Mesodermal cell (in vitro differentiated cells): ENCODE data around the gene SHCBP1.

ENCODE experiments used
- H3K27ac ChIP-seq: 2 replicates; pipeline ENCODE4 v1.7.0; 2013; ENCODE audit warnings: mild to moderate bottlenecking, low read depth, low read length, moderate library complexity; ENCODE audit not compliant: severe bottlenecking
- H3K36me3 ChIP-seq: 2 replicates; pipeline ENCODE4 v1.7.1; 2013; ENCODE audit warnings: mild to moderate bottlenecking, low read length, moderate library complexity; ENCODE audit not compliant: control insufficient read depth, insufficient read depth
- H3K4me1 ChIP-seq: one replicate; pipeline ENCODE4 v1.7.1; 2013; ENCODE audit warnings: mild to moderate bottlenecking, low read length; ENCODE audit not compliant: insufficient read depth, control insufficient read depth, poor library complexity, severe bottlenecking
- H3K4me3 ChIP-seq: 2 replicates; pipeline ENCODE4 v1.7.0; 2013; ENCODE audit warnings: low read length, control low read depth, mild to moderate bottlenecking; ENCODE audit not compliant: insufficient read depth, poor library complexity, severe bottlenecking; ENCODE audit errors: extremely low read depth
- H3K9me3 ChIP-seq: 2 replicates; pipeline ENCODE4 v1.7.1; 2013; ENCODE audit warnings: mild to moderate bottlenecking, low read length, moderate library complexity; ENCODE audit not compliant: control insufficient read depth
- whole genome bisulfite sequencing, 2 experiments: methylation state at CpG; one replicate each; pipeline ENCODE4 v1.1.5; 2013; ENCODE audit warnings: missing lambda C conversion rate in 2 of 2; ENCODE audit not compliant: insufficient coverage in 2 of 2; 5-methylcytosine and 5-hydroxymethylcytosine counted together

SHCBP1 gene

DNA sequence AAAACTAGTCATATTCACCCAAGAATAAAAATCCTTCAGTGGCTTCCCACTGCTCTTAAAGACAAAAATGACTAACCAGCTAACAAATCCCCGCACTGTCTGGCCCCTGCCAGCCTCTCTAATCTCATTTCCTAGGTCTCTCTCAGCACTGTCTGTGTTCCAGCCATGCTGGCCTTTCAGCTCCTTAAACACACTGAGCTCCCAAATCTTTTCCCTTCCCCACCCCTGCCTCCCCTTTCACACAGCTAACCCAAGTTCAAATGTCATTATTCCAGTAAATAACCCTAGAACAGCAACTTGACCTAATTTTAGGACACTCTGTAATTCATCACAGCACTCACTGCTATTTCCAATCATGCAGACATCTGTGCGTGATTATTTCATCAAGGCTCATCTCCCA is 7.8 kb downstream of the SHCBP1 start:
- Histone ChIP-seq H3K4me3 (no peak overlapping the region), H3K27ac (no peak overlapping the region), H3K9me3 (no peaks in the 10 kb centered on the region), H3K4me1 (no peaks in the 10 kb centered on the region), H3K36me3 (peaks cover 85% of the 10 kb centered on the region)
- WGBS, 2 experiments, result 95 to 97% methylated on average over 2 of the region's 2 CpGs

GRCh38 chr16:46612121-46612520 is 9.1 kb downstream of the SHCBP1 start:
- Histone ChIP-seq H3K36me3 (peaks cover 83% of the 10 kb centered on the region), H3K4me1 (no peaks in the 10 kb centered on the region)
- WGBS, 2 experiments, result 90 to 97% methylated on average over 3 of the region's 3 CpGs

GRCh38 chr16:46607529-46607928 is 13.7 kb downstream of the SHCBP1 start:
- peaks cover 70% of the 10 kb centered on the region for H3K36me3 ChIP-seq
- H3K4me3 ChIP-seq, result no peak overlapping the region
- no peaks in the 10 kb centered on the region for H3K9me3 ChIP-seq
- H3K27ac ChIP-seq, result no peak overlapping the region
- H3K4me1 ChIP-seq, result no peaks in the 10 kb centered on the region
- no CpG with 5 or more reads among the region's 1 CpG for WGBS, 2 experiments

More at GRCh38 chr16:46612121-46612520, 9.1 kb downstream of the SHCBP1 start:
- no peak overlapping the region for H3K27ac ChIP-seq
- no peak overlapping the region for H3K4me3 ChIP-seq
- H3K9me3 ChIP-seq, result no peaks in the 10 kb centered on the region

DNA sequence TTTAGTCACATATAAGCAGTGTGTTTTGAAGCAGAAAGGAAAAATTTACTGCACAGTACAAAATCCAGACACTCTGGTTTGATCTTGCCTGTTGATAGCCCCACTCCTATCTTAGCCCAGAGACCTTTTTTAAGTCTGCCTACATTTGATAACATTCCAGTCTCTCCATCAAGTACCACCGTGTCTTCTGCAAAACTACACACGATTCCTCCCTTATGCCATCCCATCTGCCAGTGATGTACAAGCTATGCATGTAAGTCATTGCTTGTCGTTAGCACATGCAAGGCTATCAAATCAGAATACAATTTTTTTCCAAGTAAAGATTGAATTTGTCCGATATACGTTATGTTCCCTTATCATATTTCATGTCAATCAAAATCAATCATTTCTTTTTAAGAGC is 14.9 kb downstream of the SHCBP1 start:
- no peak overlapping the region for H3K4me3 ChIP-seq
- H3K9me3 ChIP-seq, result no peaks in the 10 kb centered on the region
- H3K36me3 ChIP-seq, result peaks cover 65% of the 10 kb centered on the region
- H3K4me1 ChIP-seq, result no peaks in the 10 kb centered on the region
- 97 to 100% methylated on average over 3 of the region's 5 CpGs for whole genome bisulfite sequencing, 2 experiments
- no peak overlapping the region for H3K27ac ChIP-seq

GRCh38 chr16:46591257-46591656 is 29.9 kb downstream of the SHCBP1 start:
- WGBS, 2 experiments, result no CpG with 5 or more reads among the region's 1 CpG
- Histone ChIP-seq H3K4me3 (no peak overlapping the region), H3K9me3 (peaks cover 6% of the 10 kb centered on the region), H3K27ac (no peak overlapping the region), H3K4me1 (no peaks in the 10 kb centered on the region), H3K36me3 (peaks cover 25% of the 10 kb centered on the region)

GRCh38 chr16:46586011-46586577 is 35.1 kb downstream of the SHCBP1 start:
- Histone ChIP-seq H3K4me1 (no peaks in the 10 kb centered on the region), H3K27ac (no peak overlapping the region), H3K36me3 (peaks cover 48% of the 10 kb centered on the region), H3K9me3 (peaks cover 6% of the 10 kb centered on the region), H3K4me3 (no peak overlapping the region)

DNA sequence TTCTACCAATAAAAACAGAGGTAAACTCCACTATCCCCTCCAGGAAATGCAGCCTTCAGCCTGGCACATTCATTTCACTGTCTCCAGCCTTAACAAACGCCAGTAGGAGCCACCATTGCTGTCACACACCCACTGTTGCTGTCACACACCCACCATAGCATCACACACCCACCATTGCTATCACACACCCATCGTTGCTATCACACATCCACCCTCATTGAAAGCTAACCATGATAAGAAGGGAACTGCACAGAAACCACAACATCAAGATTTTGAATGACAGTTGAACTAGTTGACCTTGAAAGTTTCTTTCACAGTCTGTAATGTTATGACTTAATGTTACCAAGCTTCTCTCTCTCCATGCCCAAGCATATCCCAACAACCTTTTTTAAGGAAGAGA is 38.1 kb downstream of the SHCBP1 start:
- WGBS, 2 experiments, result 89 to 100% methylated on average over 1 of the region's 2 CpGs
- H3K9me3 ChIP-seq, result peaks cover 6% of the 10 kb centered on the region
- H3K4me3 ChIP-seq, result no peak overlapping the region
- no peaks in the 10 kb centered on the region for H3K4me1 ChIP-seq
- peaks cover 54% of the 10 kb centered on the region for H3K36me3 ChIP-seq
- H3K27ac ChIP-seq, result no peak overlapping the region

GRCh38 chr16:46582313-46582712 is 38.9 kb downstream of the SHCBP1 start:
- 100% methylated on average over 1 of the region's 1 CpG; no CpG with 5 or more reads in 1 of the 2 experiments for WGBS, 2 experiments
- H3K36me3 ChIP-seq, result peaks cover 54% of the 10 kb centered on the region

DNA sequence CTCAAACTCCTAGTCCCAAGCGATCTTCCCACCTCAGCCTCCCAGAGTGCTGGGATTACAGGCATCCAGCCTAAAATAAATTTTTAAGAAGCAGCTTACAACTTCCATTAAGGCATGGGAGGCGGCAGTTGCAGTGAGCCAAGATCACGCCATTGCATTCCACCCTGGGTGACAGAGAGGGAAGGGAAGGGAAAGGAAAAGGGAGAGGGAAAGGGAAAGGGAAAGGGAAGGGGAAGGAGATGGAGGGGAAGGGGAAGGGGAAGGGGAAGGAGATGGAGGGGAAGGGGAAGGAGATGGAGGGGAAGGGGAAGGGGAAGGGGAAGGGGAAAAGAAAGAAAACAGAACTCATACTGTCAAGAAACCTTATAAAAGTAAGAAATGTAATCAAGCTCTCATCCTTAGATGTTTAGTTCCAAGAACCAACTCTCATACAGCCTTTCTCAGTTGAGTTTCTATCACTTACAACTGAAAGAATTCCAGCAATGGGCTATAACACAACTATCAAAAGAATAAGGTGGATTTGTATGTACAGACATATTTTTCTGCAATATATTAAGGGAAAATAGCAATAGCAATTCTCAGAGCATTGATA is 43.1 kb downstream of the SHCBP1 start:
- peaks cover 11% of the 10 kb centered on the region for H3K4me1 ChIP-seq
- no peak overlapping the region for H3K27ac ChIP-seq
- WGBS, 2 experiments, result 83 to 90% methylated on average over 1 to 2 of the region's 3 CpGs
- H3K36me3 ChIP-seq, result peaks cover 25% of the 10 kb centered on the region
- H3K4me3 ChIP-seq, result no peak overlapping the region
- no peaks in the 10 kb centered on the region for H3K9me3 ChIP-seq

More at GRCh38 chr16:46582313-46582712, 38.9 kb downstream of the SHCBP1 start:
- H3K4me1 ChIP-seq, result no peaks in the 10 kb centered on the region
- H3K4me3 ChIP-seq, result no peak overlapping the region
- no peak overlapping the region for H3K27ac ChIP-seq
- H3K9me3 ChIP-seq, result peaks cover 6% of the 10 kb centered on the region

DNA sequence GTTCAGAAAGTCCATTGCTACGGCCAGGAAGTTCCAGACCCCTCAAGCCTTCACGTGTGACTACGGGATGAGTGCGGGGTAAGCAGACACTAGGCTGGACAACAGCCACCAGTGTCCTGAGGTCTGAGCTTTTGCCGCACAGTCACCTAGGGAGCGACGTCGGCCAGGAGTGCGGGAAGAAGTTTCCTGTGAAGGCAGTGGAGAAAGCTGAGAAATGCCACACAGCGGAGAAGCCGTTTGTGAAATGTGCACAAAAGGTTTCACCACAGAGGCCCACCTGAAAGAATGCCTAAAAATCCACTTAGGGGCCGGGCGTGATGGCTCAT is 47.4 kb downstream of the SHCBP1 start:
- Histone ChIP-seq H3K4me1 (peaks cover 13% of the 10 kb centered on the region), H3K9me3 (no peaks in the 10 kb centered on the region), H3K27ac (peak overlapping the region; percentile 81), H3K36me3 (no peaks in the 10 kb centered on the region), H3K4me3 (no peak overlapping the region)
- WGBS, 2 experiments, result 77 to 84% methylated on average over 11 to 13 of the region's 13 CpGs

GRCh38 chr16:46573008-46573833 is 48.0 kb downstream of the SHCBP1 start:
- Histone ChIP-seq H3K4me1 (peaks cover 13% of the 10 kb centered on the region), H3K36me3 (no peaks in the 10 kb centered on the region), H3K9me3 (no peaks in the 10 kb centered on the region), H3K27ac (peak overlapping the region; percentile 81), H3K4me3 (no peak overlapping the region)
- 53 to 62% methylated on average over 18 to 19 of the region's 27 CpGs for WGBS, 2 experiments
